Uterine smooth muscle cell (primary cell): ENCODE data around the gene SLC11A1. TPM values are rescaled to one million over a fixed set of nuclear protein-coding genes. Genes with fewer than 3 reads are reported as not detected.

ENCODE experiments used
- total RNA-seq: library from RNA; depleted of rRNA; stranded (reverse); fragments of >200 nt; gene quantifications from 2 replicates; pipeline ENCODE4 v1.2.3, GENCODE V29; 2014

The SLC11A1 gene
- 0.11 and 0.25 TPM in 2 replicates for total RNA-seq

DNA sequence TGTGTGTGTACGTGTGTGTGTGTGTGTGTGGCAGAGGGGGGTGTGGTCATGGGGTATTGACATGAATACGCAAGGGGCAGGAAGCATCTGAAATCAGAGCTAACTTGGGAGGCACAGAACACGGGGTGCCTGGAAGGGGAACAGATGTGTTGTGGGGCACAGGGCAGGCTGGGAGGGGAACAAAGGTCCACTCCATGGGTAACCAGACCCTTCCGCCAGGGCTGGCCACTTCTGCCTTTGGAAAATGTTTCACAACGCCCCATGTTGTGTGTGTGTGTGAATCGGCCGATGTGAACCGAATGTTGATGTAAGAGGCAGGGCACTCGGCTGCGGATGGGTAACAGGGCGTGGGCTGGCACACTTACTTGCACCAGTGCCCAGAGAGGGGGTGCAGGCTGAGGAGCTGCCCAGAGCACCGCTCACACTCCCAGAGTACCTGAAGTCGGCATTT, at the start of gene SLC11A1:
Gene SLC11A1 (plus strand): TSS at position 358 of the 451 bp plus-strand sequence. CDS start 96 bp downstream, outside the sequence.

GRCh38 chr2:218399391-218400166, 17.5 kb downstream of the SLC11A1 start, which contains the start of gene CTDSP1:
Gene CTDSP1, plus strand, starts transcription at chr2:218399868. Its CDS starts 223 bp downstream, at chr2:218400091.

DNA sequence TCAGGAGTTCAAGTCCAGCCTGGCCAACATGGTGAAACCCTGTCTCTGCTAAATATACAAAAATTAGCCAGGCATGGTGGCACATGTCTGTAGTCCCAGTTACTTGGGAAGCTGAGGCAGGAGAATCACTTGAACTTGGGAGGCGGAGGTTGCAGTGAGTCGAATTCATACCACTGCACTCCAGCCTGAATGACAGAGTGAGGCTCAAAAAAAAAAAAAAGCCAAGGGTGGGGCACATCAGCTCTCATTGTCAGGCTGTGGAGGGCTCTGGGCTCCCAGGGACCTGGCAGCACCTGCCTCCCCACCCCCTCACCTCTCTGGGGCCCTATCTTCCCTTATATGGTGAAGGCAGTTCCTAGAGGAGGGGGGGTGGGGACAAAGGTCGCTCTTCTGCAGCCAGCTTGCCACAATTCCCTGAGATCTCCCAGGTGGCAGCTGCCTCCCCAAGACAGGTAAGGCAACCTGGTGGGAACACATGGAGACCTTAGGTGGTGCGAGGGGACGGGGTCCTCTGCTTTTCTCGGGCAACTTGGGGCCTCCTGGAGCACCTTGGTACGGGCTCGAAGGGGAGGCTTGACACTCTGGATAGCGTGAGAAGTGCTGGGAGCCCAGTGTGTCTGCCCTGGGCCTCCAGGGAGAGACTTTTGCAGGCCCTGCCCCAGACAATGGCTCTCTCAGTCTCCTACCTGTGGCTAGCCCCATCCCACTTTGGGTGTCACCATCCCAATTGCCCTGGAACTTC, 36.8 kb downstream of the SLC11A1 start, which contains the start of gene VIL1:
Gene VIL1 (plus strand): TSS at position 407 of the 742 bp plus-strand sequence. CDS start 4,656 bp downstream, outside the sequence.

Other genes starting within 250 kb of the SLC11A1 start
- not detected in 2 replicates for gene CXCR1, start 215.3 kb upstream of the SLC11A1 start, total RNA-seq
- 300 and 448 TPM in 2 replicates for gene ARPC2, start 165.1 kb upstream of the SLC11A1 start, total RNA-seq
- 0.12 TPM in 1 of 2 replicates, not detected in the other for gene GPBAR1, start 121.3 kb upstream of the SLC11A1 start, total RNA-seq
- gene AAMP, start 112.1 kb upstream of the SLC11A1 start, total RNA-seq = 160 and 195 TPM in 2 replicates
- gene PNKD, start 111.8 kb upstream of the SLC11A1 start, total RNA-seq = 24.0 and 24.2 TPM in 2 replicates
- gene TMBIM1, start 89.8 kb upstream of the SLC11A1 start, total RNA-seq = 144 and 215 TPM in 2 replicates
- not detected in 2 replicates for gene CATIP, start 25.4 kb upstream of the SLC11A1 start, total RNA-seq
- 36.7 and 46.0 TPM in 2 replicates for gene CTDSP1, start 17.6 kb downstream of the SLC11A1 start, total RNA-seq
- 0.12 TPM in 1 of 2 replicates, not detected in the other for gene VIL1, start 36.9 kb downstream of the SLC11A1 start, total RNA-seq
- gene USP37, start 186.1 kb downstream of the SLC11A1 start, total RNA-seq = 10.1 and 11.6 TPM in 2 replicates
- gene CNOT9, start 186.6 kb downstream of the SLC11A1 start, total RNA-seq = 38.1 and 69.2 TPM in 2 replicates
- gene PLCD4, start 225.6 kb downstream of the SLC11A1 start, total RNA-seq = 2.1 and 2.6 TPM in 2 replicates